Suppressor macrophage (primary cell): ENCODE data around the gene LGR4.
"Not testable (repeated sequence)": the region's sequence is repeated elsewhere in the genome, so short reads cannot be mapped to it uniquely, and the experiment has no call there.

Source experiments
- DNase-seq, 4 experiments: peaks; one replicate each; pipeline ENCODE4 v3.0.0-alpha.2; 2020 to 2022

The LGR4 gene

DNA sequence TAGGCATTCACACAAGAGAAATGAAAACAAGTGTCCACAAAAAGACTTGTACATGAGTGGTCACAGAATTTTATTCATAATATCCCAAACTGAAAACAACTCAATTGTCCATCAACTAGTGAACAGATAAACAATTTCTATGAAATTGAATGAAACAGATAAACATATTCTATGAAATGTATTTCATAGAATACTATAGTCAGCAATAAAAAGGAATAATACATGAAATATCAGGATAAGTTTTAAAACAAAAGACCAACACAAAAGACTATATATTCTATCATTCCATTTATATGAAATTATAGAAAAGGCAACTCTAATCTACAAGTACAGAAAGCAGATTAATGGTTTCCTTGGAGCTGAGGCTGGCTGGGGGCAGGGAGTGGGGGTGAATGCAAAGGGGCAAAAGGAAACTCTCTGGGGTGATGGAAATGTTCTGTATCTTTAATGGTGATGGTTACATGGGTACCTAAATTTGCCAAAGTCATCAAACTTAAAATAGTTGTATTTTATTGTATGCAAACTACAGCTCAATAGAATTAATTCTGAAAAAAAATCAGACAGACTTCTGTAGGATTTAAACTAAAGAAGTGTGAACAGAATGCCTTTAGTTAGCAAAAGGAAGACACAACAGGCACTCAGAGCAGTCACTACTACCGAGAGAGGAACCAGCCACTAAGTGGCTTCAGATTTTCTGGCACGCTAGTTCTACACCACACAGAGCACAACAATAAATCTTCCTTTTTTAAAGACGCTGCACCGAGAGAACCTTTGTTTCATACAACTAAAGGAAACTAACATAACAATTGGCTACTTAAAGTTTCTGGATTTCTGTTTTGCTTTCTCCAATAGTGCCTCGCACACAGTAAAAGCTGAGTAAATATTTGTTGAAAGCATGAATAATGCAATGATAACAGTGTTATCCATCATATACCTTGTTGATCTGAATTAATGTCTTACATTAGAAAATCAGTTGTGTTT lies 124.9 kb downstream of the LGR4 start:
- DNase-seq, result no peak

DNA sequence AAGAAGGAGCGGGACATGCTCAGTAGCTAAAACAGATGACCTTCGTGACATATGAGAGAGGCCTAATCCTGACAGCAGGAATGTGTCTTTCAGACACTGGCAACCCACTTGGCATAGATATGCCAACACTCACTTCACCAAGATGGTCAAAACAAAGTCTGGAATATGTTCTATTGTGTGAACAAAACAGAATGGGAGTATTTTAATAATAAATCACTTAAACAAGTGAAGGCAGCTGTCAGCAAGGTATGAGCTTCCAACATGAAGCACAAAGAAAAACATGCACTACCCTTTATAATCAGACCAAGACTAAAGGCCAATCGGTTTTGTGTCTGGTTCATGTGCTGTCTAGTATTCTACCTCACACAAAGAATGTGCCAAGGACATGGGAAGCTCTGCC lies 132.6 kb downstream of the LGR4 start:
- no peak for DNase-seq

DNA sequence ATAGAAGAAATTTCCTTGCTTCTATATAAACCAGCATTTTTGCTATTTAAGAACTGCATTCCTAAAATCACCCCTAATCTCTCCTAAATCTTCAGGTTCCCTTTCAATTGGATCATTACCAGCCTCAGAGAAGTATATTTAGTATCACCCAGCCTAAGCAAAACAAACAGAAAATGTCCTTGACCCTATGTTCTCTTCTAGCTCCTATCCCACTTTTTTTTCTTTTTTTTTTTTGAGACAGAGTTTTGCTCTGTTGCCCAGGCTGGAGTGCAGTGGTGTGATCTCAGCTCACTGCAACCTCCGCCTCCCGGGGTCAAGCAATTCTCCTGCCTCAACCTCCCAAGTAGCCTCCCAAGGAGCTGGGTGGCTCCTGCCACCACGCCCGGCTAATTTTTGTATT lies 137.8 kb downstream of the LGR4 start:
- not testable (repeated sequence) for DNase-seq

DNA sequence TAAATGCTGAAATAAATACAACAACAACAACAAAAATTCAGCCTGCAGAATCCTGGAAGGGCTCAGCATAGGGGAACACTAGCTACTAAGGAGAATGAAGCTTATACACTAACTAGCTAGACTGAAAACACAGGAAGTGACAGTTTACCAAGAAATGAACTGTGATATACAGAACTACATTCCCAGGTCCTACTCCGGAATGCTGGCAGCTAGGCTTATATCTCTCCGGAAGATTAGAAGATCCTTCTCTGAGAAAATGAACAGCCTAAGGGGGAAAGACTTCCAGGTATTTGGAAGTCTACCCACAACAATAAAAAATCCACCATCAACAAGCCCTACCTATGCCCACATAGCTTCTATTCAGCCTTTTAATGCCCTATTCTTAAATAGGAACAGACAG lies 140.6 kb downstream of the LGR4 start:
- DNase-seq, result no peak

DNA sequence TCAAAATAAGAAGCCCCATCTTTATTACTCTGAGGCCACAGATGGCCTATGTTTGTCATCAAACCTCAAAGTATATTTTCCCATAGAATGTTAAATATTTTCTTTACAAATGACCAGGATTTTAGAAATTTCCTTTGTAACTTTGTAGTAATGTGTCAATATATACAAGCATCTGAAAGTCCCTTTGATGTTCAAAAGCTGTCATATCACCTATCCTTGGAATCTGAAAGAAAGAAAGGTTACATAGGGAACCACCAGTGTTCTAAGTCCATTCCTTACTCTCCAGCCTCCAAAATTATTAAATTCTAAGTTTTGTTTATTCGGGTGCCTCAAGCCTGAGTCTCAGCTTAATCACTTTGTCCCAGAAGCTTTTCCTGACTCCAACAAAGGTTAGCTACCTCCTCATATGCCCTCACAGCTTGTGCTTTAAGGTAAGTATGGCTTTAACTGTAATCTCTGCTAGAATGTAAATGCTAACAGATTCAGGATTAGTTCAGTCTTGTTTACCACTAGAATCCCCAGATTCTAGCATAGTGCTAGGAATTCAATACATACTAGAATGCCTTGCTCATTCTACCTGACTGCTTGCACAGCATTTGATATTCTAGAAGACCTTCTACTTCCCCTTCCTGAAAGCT lies 141.8 kb downstream of the LGR4 start:
- peak in 1 of 4 experiments; percentile 1 for DNase-seq

DNA sequence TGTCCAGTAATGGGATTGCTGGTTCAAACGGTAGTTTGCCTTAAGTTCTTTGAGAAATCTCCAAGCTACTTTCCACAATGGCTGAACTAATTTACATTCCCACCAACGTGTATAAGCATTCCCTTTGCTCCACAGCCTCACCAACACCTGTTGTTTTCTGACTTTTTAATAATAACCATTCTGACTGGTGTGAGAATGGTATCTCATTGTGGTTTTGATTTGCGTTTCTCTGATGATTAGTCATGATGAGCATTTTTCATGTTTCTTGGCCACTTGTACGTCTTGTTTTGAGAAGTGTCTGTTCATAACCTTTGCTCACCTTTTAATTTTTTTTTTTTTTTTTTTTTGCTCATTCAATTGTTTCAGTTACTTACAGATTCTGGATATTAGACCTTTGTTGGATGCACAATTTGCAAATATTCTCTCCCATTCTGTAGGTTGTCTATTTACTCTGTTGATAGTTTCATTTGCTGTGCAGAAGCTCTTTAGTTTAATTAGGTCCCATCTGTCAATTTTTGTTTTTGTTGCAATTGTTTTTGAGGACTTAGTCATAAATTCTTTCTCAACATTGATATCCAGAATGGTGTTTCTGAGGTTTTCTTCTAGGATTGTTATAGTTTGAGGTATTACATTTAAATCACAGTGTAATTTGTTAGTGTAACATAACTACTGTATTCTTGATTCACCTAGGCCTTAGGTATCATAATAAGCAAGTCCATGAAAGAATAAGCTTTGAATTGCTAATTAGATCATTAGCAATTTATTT lies 142.5 kb downstream of the LGR4 start:
- DNase-seq, result no peak

DNA sequence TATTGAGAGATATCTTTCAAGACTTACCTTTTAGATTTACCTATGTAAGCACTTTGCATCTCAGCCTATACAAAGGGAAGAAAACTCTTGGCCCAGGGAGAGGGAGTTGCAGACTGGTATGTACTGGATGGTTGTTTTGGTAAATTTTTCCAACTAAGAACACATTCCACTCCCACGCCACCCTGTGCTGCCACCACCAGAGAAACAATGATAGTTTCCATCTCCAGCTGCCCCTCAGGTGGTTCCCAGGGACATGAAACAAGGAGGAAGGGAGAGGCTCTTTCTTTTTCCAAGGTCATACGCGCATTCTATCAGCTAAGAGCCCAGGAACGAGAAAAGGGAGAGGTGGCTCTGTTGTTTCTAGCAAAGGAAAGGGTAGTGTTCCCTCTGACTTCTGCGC lies 144.0 kb downstream of the LGR4 start:
- DNase-seq, result no peak

DNA sequence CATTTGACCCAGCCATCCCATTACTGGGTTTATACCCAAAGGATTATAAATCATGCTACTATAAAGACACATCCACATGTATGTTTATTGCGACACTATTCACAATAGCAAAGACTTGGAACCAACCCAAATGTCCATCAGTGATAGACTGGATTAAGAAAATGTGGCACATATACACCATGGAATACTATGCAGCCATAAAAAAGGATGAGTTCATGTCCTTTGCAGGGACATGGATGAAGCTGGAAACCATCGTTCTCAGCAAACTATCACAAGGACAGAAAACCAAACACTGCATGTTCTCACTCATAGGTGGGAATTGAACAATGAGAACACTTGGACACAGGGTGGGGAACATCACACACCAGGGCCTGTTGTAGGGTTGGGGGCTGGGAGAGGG lies 145.5 kb downstream of the LGR4 start:
- not testable (repeated sequence) for DNase-seq

DNA sequence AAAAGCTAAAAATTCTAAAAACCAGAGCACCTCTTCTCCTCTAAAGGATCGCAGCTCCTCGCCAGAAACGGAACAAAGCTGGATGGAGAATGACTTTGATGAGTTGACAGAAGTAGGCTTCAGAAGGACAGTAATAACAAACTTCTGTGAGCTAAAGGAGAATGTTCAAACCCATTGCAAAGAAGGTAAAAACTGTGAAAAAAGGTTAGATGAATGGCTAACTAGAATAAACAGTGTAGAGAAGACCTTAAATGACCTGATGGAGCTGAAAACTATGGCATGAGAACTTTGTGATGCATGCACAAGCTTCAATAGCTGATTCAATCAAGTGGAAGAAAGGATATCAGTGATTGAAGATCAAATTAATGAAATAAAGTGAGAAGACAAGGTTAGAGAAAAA lies 150.4 kb downstream of the LGR4 start:
- DNase-seq, result not testable (repeated sequence)

DNA sequence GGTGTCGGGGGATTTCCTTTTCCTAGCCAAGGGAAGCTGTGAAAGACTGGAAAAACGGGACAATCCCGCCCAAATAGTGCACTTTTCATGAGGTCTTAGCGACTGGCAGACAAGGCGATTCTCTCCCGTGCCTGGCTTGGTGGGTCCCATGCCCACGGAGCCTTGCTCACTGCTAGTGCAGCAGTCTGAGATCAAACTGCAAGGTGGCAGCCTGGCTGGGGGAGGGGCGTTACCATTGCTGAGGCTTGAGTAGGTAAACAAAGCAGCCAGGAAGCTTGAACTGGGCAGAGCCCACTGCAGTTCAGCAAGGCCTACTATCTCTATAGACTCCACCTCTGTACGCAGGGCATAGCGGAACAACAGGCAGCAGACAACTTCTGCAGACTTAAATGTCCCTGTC lies 151.2 kb downstream of the LGR4 start:
- not testable (repeated sequence) for DNase-seq

DNA sequence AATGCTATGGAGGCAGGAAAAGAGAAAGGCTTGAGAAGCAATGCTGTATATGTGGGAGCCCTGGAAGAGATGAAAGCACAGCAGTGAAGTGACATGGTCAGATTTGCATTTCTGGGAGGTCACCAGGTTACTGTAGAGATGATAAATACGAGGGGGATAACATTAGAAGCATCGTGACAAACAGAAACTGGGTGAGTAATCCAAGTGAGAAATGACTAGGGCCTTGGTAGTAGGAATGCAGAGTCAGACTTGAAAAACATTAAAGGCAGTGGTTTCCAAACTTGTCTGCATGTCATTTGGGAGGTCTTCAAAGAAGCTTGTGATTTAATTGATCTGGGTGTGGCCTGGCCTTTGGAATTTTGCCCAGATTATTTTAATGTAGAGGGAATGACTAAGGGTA lies 153.5 kb downstream of the LGR4 start:
- no peak for DNase-seq

DNA sequence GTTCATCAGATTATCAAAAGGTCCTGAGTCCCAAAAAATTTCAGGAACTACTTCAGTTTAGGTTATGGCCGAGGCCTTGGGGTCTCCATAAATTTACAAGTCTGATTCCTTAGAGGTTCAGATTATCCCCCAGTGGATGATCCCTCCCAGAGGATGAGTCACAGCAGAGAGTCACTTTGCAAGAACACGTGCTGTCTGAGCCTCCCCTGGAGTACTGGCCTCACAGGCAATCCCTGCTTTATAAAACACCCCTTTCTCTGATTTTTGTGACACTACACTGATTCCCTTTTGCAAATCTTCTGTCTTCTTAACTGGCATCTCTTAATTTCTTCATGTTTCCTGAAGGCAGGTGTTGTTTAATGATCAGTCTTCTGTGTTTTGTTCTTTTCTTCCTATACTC lies 154.8 kb downstream of the LGR4 start:
- DNase-seq, result no peak
